GM23338 (cell line): ENCODE data around the gene SVIL. TPM values are rescaled to one million over a fixed set of nuclear protein-coding genes. Genes with fewer than 3 reads are reported as not detected.

Experiments
- ATAC-seq: fragments of 200-7000 bp; cut with Tn5 transposase; 3 replicates; pipeline ENCODE4 v1.9.1; 2020
- DNase-seq: peaks from one replicate; pipeline ENCODE4 v3.0.0-alpha.2; 2015; ENCODE audit warnings: low spot score
- H2AFZ ChIP-seq: fragments of 200-600 bp; sonication (generic); 2 replicates; pipeline ENCODE4 v1.8.0; 2016; ENCODE audit warnings: antibody characterized with exemption, mild to moderate bottlenecking, moderate library complexity
- H3F3A ChIP-seq: fragments of 200-600 bp; sonication (generic); replicated peaks from 2 replicates; pipeline ENCODE4 v1.8.0; 2017; ENCODE audit warnings: antibody characterized with exemption, mixed run types, low read depth
- H3K27ac ChIP-seq: fragments of 200-600 bp; sonication (generic); 2 replicates; pipeline ENCODE4 v1.6.1; 2016; ENCODE audit warnings: low read depth
- H3K27me3 ChIP-seq: fragments of 200-600 bp; sonication (generic); 2 replicates; pipeline ENCODE4 v1.8.0; 2016; ENCODE audit warnings: mild to moderate bottlenecking, mixed run types, moderate library complexity; ENCODE audit not compliant: insufficient read depth
- H3K36me3 ChIP-seq: fragments of 200-600 bp; sonication (generic); 2 replicates; pipeline ENCODE4 v1.8.0; 2016; ENCODE audit warnings: mild to moderate bottlenecking; ENCODE audit not compliant: insufficient read depth
- H3K4me1 ChIP-seq: fragments of 200-600 bp; sonication (generic); 2 replicates; pipeline ENCODE4 v1.8.0; 2016; ENCODE audit warnings: mild to moderate bottlenecking, moderate library complexity; ENCODE audit not compliant: insufficient read depth
- H3K4me2 ChIP-seq: fragments of 200-600 bp; sonication (generic); 2 replicates; pipeline ENCODE4 v1.7.1; 2017; ENCODE audit warnings: mixed run types
- H3K4me3 ChIP-seq: fragments of 200-600 bp; sonication (generic); 2 replicates; pipeline ENCODE4 v1.6.1; 2016; ENCODE audit warnings: mixed run types
- H3K79me2 ChIP-seq: fragments of 200-600 bp; sonication (generic); replicated peaks from 2 replicates; pipeline ENCODE4 v1.8.0; 2017; ENCODE audit warnings: mild to moderate bottlenecking; ENCODE audit not compliant: insufficient read depth
- H3K9me2 ChIP-seq: fragments of 200-600 bp; sonication (generic); 2 replicates; pipeline ENCODE4 v1.8.0; 2017; ENCODE audit not compliant: insufficient read depth
- H4K20me1 ChIP-seq: fragments of 200-600 bp; sonication (generic); replicated peaks from 2 replicates; pipeline ENCODE4 v1.8.0; 2017; ENCODE audit warnings: mild to moderate bottlenecking; ENCODE audit not compliant: insufficient read depth
- H3K27ac Mint-ChIP-seq: 2 replicates; pipeline ENCODE4 v1.8.0; 2020; ENCODE audit warnings: inconsistent platforms, mild to moderate bottlenecking, moderate library complexity, mixed read lengths
- H3K27me3 Mint-ChIP-seq: 3 replicates; pipeline ENCODE4 v1.8.0; 2022; ENCODE audit warnings: low read depth, mild to moderate bottlenecking, moderate library complexity, mixed read lengths, inconsistent platforms; ENCODE audit not compliant: insufficient read depth, poor library complexity
- H3K36me3 Mint-ChIP-seq: 3 replicates; pipeline ENCODE4 v1.8.0; 2021; ENCODE audit warnings: low read depth, mild to moderate bottlenecking, inconsistent platforms, moderate library complexity, mixed read lengths
- H3K4me1 Mint-ChIP-seq: 3 replicates; pipeline ENCODE4 v1.8.0; 2020; ENCODE audit warnings: mild to moderate bottlenecking, inconsistent platforms, mixed read lengths
- H3K4me3 Mint-ChIP-seq: 3 replicates; pipeline ENCODE4 v1.8.0; 2021; ENCODE audit warnings: moderate library complexity, mild to moderate bottlenecking, inconsistent platforms, mixed read lengths
- H3K9me3 Mint-ChIP-seq: 3 replicates; pipeline ENCODE4 v1.8.0; 2020; ENCODE audit warnings: moderate library complexity, mild to moderate bottlenecking, inconsistent platforms, mixed read lengths
- CREB1 ChIP-seq: fragments of 250-450 bp; sonication (Bioruptor Pico); IDR thresholded peaks from 2 replicates; pipeline ENCODE4 v1.5.0; 2020; ENCODE audit warnings: low read depth, mild to moderate bottlenecking, moderate library complexity
- EZH2 ChIP-seq: fragments of 200-600 bp; sonication (generic); IDR thresholded peaks from one replicate; pipeline ENCODE4 v1.8.0; 2017; ENCODE audit warnings: antibody characterized with exemption, mild to moderate bottlenecking, low read depth; ENCODE audit not compliant: unreplicated experiment
- POLR2AphosphoS5 ChIP-seq: IDR thresholded peaks from 2 replicates; pipeline ENCODE4 v1.6.1; 2016; ENCODE audit warnings: antibody characterized with exemption, low read depth
- ZNF114 ChIP-seq: fragments of 250-450 bp; sonication (Bioruptor Pico); IDR thresholded peaks from 2 replicates; pipeline ENCODE4 v1.5.0; 2020; ENCODE audit warnings: mild to moderate bottlenecking, moderate library complexity
- polyA plus RNA-seq: library from polyadenylated mRNA; unstranded; fragments of >200 nt; fragmentation: Nextera tagmentation; extraction: Ambion mirVana; gene quantifications from 2 replicates; pipeline ENCODE4 v1.2.1, GENCODE V29; 2016
- total RNA-seq: library from RNA; depleted of rRNA; stranded (reverse); fragments of >200 nt; shearing (Covaris generic); gene quantifications from 2 replicates; pipeline ENCODE4 v1.2.3, GENCODE V29; 2014
- TF ChIP-seq, protein P1 (sequence below): fragments of 250-450 bp; sonication (Bioruptor Pico); IDR thresholded peaks from 2 replicates; pipeline ENCODE4 v1.5.0; 2020; ENCODE audit warnings: mild to moderate bottlenecking, moderate library complexity
- TF ChIP-seq, protein P2 (sequence below): IDR thresholded peaks from 2 replicates; pipeline ENCODE4 v1.6.1; 2016; ENCODE audit warnings: antibody characterized with exemption

Gene SVIL
- total and polyA plus RNA-seq, 2 experiments from 2014 or later, result 8.8 to 34.9 TPM

DNA sequence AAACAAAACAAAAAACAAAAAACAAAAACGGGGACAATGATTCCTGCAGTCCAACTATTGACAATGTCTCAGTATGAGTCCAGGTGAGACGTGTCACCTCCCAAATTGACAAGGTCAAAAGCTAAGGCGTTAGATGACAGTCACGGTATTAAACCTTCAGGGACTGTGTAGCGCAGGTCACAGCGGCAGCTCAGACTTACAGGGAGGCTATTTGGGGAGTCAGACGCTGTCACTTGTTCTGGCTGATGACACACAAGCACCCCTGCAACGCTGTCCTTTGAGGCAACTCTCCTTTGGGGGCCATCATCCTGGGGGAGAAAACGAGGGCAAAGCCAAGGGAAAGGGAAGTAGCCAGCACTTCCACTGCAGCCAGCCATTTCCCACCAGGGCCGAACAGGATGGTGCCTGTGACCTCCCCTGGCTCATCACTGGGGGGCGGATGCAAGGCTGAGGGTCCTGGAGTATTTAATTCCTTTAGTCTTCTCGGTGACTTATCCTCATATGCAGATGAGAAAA lies 55.3 kb downstream of the SVIL start (continued):
- TF ChIP-seq, protein P1, sequence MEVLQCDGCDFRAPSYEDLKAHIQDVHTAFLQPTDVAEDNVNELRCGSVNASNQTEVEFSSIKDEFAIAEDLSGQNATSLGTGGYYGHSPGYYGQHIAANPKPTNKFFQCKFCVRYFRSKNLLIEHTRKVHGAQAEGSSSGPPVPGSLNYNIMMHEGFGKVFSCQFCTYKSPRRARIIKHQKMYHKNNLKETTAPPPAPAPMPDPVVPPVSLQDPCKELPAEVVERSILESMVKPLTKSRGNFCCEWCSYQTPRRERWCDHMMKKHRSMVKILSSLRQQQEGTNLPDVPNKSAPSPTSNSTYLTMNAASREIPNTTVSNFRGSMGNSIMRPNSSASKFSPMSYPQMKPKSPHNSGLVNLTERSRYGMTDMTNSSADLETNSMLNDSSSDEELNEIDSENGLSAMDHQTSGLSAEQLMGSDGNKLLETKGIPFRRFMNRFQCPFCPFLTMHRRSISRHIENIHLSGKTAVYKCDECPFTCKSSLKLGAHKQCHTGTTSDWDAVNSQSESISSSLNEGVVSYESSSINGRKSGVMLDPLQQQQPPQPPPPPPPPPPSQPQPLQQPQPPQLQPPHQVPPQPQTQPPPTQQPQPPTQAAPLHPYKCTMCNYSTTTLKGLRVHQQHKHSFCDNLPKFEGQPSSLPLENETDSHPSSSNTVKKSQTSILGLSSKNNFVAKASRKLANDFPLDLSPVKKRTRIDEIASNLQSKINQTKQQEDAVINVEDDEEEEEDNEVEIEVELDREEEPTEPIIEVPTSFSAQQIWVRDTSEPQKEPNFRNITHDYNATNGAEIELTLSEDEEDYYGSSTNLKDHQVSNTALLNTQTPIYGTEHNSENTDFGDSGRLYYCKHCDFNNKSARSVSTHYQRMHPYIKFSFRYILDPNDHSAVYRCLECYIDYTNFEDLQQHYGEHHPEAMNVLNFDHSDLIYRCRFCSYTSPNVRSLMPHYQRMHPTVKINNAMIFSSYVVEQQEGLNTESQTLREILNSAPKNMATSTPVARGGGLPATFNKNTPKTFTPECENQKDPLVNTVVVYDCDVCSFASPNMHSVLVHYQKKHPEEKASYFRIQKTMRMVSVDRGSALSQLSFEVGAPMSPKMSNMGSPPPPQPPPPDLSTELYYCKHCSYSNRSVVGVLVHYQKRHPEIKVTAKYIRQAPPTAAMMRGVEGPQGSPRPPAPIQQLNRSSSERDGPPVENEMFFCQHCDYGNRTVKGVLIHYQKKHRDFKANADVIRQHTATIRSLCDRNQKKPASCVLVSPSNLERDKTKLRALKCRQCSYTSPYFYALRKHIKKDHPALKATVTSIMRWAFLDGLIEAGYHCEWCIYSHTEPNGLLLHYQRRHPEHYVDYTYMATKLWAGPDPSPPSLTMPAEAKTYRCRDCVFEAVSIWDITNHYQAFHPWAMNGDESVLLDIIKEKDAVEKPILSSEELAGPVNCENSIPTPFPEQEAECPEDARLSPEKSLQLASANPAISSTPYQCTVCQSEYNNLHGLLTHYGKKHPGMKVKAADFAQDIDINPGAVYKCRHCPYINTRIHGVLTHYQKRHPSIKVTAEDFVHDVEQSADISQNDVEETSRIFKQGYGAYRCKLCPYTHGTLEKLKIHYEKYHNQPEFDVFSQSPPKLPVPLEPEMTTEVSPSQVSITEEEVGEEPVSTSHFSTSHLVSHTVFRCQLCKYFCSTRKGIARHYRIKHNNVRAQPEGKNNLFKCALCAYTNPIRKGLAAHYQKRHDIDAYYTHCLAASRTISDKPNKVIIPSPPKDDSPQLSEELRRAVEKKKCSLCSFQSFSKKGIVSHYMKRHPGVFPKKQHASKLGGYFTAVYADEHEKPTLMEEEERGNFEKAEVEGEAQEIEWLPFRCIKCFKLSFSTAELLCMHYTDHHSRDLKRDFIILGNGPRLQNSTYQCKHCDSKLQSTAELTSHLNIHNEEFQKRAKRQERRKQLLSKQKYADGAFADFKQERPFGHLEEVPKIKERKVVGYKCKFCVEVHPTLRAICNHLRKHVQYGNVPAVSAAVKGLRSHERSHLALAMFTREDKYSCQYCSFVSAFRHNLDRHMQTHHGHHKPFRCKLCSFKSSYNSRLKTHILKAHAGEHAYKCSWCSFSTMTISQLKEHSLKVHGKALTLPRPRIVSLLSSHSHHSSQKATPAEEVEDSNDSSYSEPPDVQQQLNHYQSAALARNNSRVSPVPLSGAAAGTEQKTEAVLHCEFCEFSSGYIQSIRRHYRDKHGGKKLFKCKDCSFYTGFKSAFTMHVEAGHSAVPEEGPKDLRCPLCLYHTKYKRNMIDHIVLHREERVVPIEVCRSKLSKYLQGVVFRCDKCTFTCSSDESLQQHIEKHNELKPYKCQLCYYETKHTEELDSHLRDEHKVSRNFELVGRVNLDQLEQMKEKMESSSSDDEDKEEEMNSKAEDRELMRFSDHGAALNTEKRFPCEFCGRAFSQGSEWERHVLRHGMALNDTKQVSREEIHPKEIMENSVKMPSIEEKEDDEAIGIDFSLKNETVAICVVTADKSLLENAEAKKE (CRISPR knock-in tag), result no peak
- TF ChIP-seq CREB1 (CRISPR knock-in tag) (no peak), EZH2 (no peak)
- TF ChIP-seq, protein P2, sequence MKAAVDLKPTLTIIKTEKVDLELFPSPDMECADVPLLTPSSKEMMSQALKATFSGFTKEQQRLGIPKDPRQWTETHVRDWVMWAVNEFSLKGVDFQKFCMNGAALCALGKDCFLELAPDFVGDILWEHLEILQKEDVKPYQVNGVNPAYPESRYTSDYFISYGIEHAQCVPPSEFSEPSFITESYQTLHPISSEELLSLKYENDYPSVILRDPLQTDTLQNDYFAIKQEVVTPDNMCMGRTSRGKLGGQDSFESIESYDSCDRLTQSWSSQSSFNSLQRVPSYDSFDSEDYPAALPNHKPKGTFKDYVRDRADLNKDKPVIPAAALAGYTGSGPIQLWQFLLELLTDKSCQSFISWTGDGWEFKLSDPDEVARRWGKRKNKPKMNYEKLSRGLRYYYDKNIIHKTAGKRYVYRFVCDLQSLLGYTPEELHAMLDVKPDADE, result no peak

DNA sequence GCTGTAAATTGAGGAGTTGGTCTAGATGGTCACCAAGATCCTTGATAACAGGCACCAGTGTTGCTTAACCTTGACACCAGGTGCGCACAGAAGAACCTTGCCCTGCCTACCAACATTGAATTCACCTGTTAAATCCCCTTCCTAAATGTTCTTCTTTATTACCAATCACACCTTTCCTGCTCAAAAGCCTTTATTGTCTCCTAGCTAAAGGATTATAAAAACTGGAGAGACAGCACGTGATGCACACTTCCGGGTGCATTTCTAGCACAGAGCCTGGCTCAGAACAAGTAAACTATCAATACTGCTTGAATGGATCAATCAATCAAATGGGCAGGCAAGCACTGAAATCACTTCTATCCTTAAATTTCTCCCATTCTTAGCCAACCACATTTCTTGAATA lies 56.3 kb downstream of the SVIL start:
- no peak overlapping the region for H3K27ac ChIP-seq
- no peak overlapping the region for H2AFZ ChIP-seq
- H3K4me3 Mint-ChIP-seq, result no peak overlapping the region
- peaks cover 7% of the 10 kb centered on the region; the same call in 1 of the 3 replicates for H3K4me1 Mint-ChIP-seq
- no peaks in the 10 kb centered on the region for H3K36me3 ChIP-seq
- no peaks in the 10 kb centered on the region for H3K27me3 Mint-ChIP-seq
- no peaks in the 10 kb centered on the region for H3K9me2 ChIP-seq
- H3K79me2 ChIP-seq, result no peaks in the 10 kb centered on the region
- H3K27me3 ChIP-seq, result no peaks in the 10 kb centered on the region
- H3K4me3 ChIP-seq, result no peak overlapping the region
- H3K36me3 Mint-ChIP-seq, result no peaks in the 10 kb centered on the region
- no peak for DNase-seq
- H3K4me1 ChIP-seq, result 0 out of 2 replicates have a peak, but pooled peaks cover 9% of the 10 kb centered on the region
- no peaks in the 10 kb centered on the region for H3F3A ChIP-seq
- no peak overlapping the region for H3K27ac Mint-ChIP-seq
- no peak overlapping the region for H3K4me2 ChIP-seq
- H4K20me1 ChIP-seq, result no peaks in the 10 kb centered on the region
- H3K9me3 Mint-ChIP-seq, result no peaks in the 10 kb centered on the region; the same call in 2 of the 3 replicates
- ATAC-seq, result no peak
- TF ChIP-seq, protein P1 (CRISPR knock-in tag), result no peak
- TF ChIP-seq ZNF114 (CRISPR knock-in tag), result no peak
- TF ChIP-seq POLR2AphosphoS5, result no peak
- TF ChIP-seq EZH2, result no peak
